ENCODE results near the gene SPAG16.

Gene SPAG16

DNA sequence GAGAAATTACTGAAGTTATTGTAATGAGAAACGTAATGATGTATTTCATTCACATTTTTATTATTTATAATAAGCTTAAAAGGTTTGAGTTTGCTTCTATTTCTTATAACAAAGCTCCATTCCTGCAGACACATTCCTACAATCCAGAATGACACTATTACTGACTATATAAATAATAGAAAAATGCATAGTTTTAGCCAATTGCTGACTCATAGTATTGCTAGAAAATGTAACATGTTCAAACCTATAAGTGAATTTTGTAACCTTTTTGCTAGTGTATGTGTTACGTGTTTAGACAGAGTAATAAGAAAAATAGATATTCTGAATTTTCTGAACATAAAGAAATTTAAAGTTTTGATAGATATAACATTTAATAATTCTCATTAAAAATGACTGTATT is 1117.3 kb downstream of the SPAG16 start:
- DNase-seq (ENCODE audit: low spot score in 2 of 2) (no peak), ATAC-seq (replicated peaks; ENCODE audit: extremely low read depth, poor library complexity, severe bottlenecking) (no peak)
- no peaks in the 10 kb centered on the region for H3K27me3 Mint-ChIP-seq
- no peak overlapping the region for H3K4me3 Mint-ChIP-seq
- peaks cover 5% of the 10 kb centered on the region for H3K9me3 Mint-ChIP-seq
- H3K4me1 Mint-ChIP-seq, result no peaks in the 10 kb centered on the region
- no peaks in the 10 kb centered on the region for H3K36me3 Mint-ChIP-seq (ENCODE audit: insufficient read depth)
- H3K27ac Mint-ChIP-seq (ENCODE audit: low read depth), result no peak overlapping the region

DNA sequence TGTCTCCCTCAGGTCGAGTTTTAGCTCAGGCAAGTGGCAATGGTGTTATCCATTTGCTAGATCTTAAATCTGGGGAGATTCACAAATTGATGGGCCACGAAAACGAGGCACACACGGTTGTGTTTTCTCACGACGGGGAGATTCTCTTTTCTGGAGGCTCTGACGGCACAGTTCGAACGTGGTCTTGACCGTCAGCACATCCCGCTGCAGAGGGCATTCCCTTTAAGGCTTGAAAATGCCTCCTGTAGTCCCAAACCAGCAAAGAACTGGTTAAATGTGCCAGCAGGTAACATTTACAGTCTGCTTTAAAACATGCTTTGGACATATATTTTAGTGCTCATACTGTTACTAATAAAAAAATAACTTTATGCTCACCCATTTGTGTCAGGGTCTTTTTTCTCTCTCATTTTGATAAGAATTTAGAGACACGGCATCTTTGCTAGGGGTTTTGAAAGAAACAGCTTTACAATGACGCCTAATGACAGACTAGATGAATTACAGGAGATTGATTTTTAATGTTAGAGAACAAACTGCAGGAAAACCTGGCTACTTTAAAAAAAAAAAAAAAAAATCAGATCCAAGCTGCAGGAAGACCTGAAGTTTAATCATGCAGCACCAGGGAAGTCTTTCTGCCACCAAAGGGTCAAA is 1126.0 kb downstream of the SPAG16 start:
- DNase-seq (ENCODE audit: low spot score in 2 of 2) (no peak), ATAC-seq (replicated peaks; ENCODE audit: extremely low read depth, poor library complexity, severe bottlenecking) (no peak)
- H3K4me3 Mint-ChIP-seq, result no peak overlapping the region
- H3K27ac Mint-ChIP-seq (ENCODE audit: low read depth), result no peak overlapping the region
- H3K9me3 Mint-ChIP-seq, result no peaks in the 10 kb centered on the region
- no peaks in the 10 kb centered on the region for H3K4me1 Mint-ChIP-seq
- H3K36me3 Mint-ChIP-seq (ENCODE audit: insufficient read depth), result no peaks in the 10 kb centered on the region
- no peaks in the 10 kb centered on the region for H3K27me3 Mint-ChIP-seq

DNA sequence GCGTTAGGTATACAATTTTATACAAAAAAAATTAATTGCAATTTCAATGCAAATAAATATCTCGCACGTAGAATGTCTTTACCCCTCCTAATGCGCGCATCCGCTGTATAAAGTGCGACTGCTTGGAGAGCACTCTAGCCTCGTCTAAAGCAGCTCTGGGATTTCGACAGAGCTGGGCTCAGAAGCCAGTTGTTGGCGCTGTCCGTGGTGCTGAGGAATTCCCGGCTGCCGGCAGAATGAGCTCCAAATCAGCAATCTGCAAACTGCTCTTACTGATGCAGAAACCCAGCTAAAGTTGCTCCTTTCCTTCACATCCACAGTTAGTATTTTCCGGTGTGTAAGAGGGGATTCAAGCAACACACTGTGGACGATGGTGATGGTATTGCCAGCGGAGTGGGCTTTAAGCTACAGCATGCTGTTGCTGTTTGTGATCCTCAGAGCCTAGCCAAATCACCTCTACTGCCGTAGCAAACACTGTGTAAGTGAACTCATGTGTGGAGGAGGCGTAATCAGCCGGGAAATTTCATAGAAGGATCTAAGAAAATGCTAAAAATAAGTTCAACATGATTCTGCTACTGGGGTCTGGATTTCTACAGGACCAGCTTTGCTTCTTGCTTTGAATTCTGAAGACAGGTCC is 1126.8 kb downstream of the SPAG16 start, which contains the start of gene VWC2L:
TSS of gene VWC2L (plus strand) at position 137 of the 637 bp plus-strand sequence. CDS start 3,140 bp downstream, outside the sequence.
- DNase-seq (ENCODE audit: low spot score in 2 of 2) (no peak), ATAC-seq (replicated peaks; ENCODE audit: extremely low read depth, poor library complexity, severe bottlenecking) (no peak)
- no peaks in the 10 kb centered on the region for H3K36me3 Mint-ChIP-seq (ENCODE audit: insufficient read depth)
- no peaks in the 10 kb centered on the region for H3K27me3 Mint-ChIP-seq
- no peaks in the 10 kb centered on the region for H3K4me1 Mint-ChIP-seq
- H3K9me3 Mint-ChIP-seq, result no peaks in the 10 kb centered on the region
- H3K27ac Mint-ChIP-seq (ENCODE audit: low read depth), result no peak within 1 kb of the TSS
- no peak within 1 kb of the TSS for H3K4me3 Mint-ChIP-seq

DNA sequence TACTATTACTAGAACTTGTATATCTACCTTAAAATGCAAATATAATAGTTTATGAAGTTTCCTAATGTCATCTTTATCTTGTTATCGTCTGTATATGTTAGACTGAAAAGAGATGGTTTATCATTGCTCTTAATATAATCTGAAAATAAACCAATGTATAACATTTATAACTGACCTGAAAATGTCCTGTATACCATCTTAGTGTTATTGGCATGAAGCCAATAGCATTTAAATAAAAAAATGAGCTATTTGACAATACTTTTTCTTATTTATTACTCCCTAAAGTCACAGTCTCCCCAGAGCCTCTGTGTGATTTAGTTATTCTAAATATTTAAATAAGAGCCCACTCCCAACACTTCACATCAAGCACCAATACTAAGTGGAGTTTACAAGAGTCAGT is 1128.4 kb downstream of the SPAG16 start:
- no peaks in the 10 kb centered on the region for H3K4me1 Mint-ChIP-seq

DNA sequence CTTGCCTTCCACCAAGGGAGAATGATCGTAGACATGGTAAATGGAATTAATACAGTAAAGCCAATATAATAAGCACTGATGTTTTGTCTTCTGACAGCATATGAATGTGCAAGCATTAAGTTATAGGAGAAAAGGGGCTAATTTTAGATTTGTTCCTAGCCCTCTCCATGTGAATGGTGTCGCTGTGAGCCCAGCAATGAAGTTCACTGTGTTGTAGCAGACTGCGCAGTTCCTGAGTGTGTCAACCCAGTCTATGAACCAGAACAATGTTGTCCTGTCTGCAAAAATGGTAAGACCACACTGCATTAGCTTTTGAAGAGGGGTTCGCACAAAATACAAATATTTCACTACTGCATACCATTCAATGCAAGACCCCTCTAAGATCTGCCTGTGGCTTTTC is 1152.2 kb downstream of the SPAG16 start:
- H3K9me3 Mint-ChIP-seq, result no peaks in the 10 kb centered on the region
- no peak overlapping the region for H3K4me3 Mint-ChIP-seq
- H3K27ac Mint-ChIP-seq (ENCODE audit: low read depth), result no peak overlapping the region
- DNase-seq (ENCODE audit: low spot score in 2 of 2), result no peak
- no peaks in the 10 kb centered on the region for H3K27me3 Mint-ChIP-seq
- H3K36me3 Mint-ChIP-seq (ENCODE audit: insufficient read depth), result peaks cover 3% of the 10 kb centered on the region
- H3K4me1 Mint-ChIP-seq, result no peaks in the 10 kb centered on the region
- ATAC-seq (replicated peaks; ENCODE audit: extremely low read depth, poor library complexity, severe bottlenecking), result no peak

More for the DNA sequence above, 1128.4 kb downstream of the SPAG16 start:
- Mint-ChIP-seq H3K4me3 (no peak overlapping the region), H3K27ac (ENCODE audit: low read depth) (no peak overlapping the region), H3K36me3 (ENCODE audit: insufficient read depth) (no peaks in the 10 kb centered on the region), H3K9me3 (no peaks in the 10 kb centered on the region), H3K27me3 (no peaks in the 10 kb centered on the region)
- DNase-seq (ENCODE audit: low spot score in 2 of 2) (no peak), ATAC-seq (replicated peaks; ENCODE audit: extremely low read depth, poor library complexity, severe bottlenecking) (no peak)

DNA sequence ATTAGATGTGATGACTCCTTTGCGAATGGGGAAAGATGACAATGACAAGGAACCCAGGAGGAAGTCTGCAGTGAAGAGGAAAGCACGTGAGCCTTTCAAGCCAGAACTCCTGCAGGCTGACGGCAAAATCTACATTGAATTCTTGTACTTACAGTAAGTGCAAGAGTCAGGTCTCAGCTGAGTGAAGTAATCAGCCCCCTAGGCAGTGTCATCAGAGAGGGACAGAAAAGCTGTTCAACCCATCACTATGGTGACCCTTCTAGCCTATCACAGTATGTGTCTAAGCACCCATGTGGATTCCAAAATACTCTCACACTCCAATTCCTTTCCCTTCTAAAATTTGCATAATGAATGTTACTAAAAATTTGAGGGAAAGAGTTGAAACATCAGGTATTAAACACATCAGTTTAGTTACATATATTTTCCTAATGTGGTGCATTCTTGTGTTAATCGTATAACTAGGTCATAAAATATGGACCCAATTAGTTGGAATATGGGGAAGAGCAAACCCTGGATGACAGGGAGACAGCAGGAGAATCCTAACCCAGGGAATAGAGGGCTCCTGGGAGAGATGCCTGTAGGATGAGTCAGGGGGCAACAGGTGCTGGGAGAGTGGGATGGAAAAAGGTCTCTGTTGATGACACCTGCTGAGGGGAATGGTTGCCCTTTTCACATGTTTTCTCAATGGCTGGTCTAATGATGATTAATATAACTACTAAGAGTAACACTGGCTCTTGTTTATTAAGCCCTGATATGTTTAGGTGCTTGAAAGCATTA is 1166.0 kb downstream of the SPAG16 start:
- DNase-seq (ENCODE audit: low spot score in 2 of 2), result no peak
- no peak for ATAC-seq (replicated peaks; ENCODE audit: extremely low read depth, poor library complexity, severe bottlenecking)
- Mint-ChIP-seq H3K4me1 (no peaks in the 10 kb centered on the region), H3K36me3 (ENCODE audit: insufficient read depth) (no peaks in the 10 kb centered on the region), H3K27ac (ENCODE audit: low read depth) (no peak overlapping the region), H3K4me3 (no peak overlapping the region), H3K27me3 (no peaks in the 10 kb centered on the region), H3K9me3 (peaks cover 11% of the 10 kb centered on the region)

DNA sequence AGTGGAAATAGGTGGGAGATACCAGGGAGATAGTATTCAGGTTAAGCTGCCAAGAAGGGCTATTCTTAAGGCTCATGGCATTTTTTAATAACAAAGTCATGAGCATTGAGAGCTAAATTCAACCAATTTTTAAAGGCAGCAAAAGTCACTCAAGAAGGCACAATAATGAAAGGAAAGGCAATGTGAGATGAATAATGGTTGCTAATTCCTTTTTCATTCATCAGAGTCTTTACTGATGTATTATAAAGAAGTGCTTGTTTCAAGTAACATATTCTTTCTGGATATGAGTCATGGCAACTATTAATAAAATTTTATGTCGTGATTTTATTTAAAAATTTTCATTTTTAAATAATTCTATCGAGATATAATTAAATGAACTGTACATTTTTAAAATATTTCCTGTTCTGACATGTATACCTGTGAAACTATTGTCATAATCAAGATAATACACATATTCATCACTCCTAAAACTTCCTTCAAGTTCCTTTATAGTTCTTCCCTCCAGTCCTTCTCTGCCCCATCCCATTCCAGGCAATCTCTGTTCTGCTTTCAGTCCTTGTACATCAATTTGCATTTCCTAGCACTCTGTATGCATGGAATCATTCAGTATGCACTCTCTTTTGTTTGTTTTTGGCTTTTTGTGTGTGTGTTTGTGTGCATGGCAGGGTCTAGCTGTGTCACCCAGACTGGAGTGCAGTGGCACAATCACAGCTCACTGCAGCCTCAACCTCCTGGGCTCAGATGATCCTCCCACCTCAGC is 1167.4 kb downstream of the SPAG16 start:
- Mint-ChIP-seq H3K9me3 (peaks cover 11% of the 10 kb centered on the region), H3K4me3 (no peak overlapping the region), H3K36me3 (ENCODE audit: insufficient read depth) (no peaks in the 10 kb centered on the region), H3K27ac (ENCODE audit: low read depth) (no peak overlapping the region), H3K27me3 (no peaks in the 10 kb centered on the region), H3K4me1 (no peaks in the 10 kb centered on the region)
- DNase-seq (ENCODE audit: low spot score in 2 of 2) (no peak), ATAC-seq (replicated peaks; ENCODE audit: extremely low read depth, poor library complexity, severe bottlenecking) (no peak)
